GM19328 (cell line): ENCODE data around the gene GNL1.

Source experiments
- ATAC-seq: cut with Tn5 transposase; IDR thresholded peaks from one replicate; pipeline ENCODE4 v1.9.1; 2021; ENCODE audit warnings: mild to moderate bottlenecking, moderate library complexity; ENCODE audit not compliant: unreplicated experiment

Gene GNL1

GRCh38 chr6:30570263-30570662 lies 14.0 kb upstream of the GNL1 start:
- no peak for ATAC-seq

- no peak for ATAC-seq
Measured at GRCh38 chr6:30568245-30568644, 12.0 kb upstream of the GNL1 start.

GRCh38 chr6:30565772-30566171 lies 9.5 kb upstream of the GNL1 start:
- no peak for ATAC-seq

GRCh38 chr6:30564114-30564513 lies 7.8 kb upstream of the GNL1 start:
- no peak for ATAC-seq

- no peak for ATAC-seq
Measured at GRCh38 chr6:30562470-30563425, 6.5 kb upstream of the GNL1 start.

DNA sequence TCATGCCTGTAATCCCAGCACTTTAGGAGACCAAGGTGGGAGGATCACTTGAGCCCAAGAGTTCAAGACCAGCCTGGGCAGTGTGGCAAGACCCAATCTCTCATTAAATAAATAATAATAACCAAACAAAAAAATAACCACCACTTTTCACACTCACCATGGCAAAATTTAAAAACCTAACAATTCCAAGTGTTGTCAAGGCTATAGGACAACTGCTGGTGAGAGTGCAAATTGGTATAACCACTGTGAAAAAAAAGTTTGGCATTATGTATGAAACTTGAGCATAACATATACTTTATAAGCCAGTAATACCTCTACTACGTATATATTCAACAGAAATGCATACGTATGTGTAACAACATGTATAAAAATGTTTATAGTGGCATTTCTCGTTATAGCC lies 4.6 kb upstream of the GNL1 start:
- no peak for ATAC-seq

DNA sequence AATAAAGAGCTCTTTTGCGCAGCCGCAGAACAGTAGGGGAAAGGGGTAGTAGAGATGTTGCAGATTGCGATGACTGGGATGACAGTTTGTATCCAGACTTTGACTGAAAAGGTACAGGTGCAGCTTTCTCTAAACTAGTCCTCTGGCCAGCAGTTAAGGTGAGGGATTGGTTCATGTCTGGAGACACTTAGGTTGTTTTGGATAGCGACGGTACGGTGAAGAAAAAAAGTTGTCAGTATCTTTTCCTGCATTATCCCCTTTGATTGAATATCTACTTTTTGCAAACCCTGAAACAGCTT lies 1.3 kb upstream of the GNL1 start:
- ATAC-seq = no peak

DNA sequence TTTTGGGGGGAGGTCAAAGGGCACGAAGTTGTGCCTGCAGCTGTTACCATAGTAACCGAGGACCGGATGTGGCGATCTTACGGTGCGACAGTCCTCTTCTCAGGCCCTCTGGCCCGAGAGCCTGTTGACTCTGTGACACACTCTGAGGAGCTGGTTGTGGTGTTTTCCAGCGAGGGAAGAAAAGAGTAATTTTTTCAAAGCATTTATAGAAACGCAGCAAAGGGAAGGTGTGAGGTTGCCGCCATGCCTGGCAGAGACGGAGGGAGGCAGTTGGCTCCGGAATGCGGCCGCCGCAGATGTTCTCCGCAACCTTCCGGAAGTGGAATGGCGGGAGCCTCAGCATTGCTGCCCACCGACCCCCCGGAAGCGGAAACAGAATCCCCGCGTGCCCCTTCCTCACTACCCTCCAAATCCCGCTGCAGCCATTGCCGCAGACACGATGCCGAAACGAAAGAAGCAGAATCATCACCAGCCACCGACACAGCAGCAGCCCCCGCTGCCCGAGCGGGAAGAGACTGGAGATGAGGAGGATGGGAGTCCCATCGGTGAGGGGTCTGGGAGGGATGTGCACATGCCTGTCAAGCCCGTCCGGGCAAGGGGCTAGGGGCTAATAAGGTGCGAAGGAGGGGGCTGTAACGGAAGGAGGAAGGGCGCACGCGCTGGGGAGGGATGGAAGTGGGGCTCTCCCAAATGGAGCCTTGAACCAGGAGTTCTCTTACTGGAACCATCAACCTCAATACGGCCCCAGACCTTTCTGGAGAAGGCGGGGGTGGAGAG lies 805 bp upstream of the GNL1 start, which contains the start of gene PRR3:
PRR3 (plus strand) TSS at position 390 of the 777 bp plus-strand sequence; CDS start at position 440, 50 bp downstream.
- ATAC-seq = peak; percentile 34

DNA sequence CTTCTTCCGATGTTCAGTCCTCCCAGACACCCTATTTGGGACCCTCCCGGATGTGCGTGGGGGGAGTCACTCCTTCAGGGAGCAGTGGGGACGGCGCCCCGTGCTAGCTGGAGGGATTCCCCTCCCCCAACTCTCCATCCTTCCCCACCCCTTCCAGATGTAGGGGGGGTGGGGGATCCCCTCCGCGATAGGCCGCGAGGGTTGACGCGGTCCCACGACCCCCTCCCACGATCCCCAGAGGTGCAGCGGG lies 548 bp downstream of the GNL1 start:
- ATAC-seq = peak; percentile 3

DNA sequence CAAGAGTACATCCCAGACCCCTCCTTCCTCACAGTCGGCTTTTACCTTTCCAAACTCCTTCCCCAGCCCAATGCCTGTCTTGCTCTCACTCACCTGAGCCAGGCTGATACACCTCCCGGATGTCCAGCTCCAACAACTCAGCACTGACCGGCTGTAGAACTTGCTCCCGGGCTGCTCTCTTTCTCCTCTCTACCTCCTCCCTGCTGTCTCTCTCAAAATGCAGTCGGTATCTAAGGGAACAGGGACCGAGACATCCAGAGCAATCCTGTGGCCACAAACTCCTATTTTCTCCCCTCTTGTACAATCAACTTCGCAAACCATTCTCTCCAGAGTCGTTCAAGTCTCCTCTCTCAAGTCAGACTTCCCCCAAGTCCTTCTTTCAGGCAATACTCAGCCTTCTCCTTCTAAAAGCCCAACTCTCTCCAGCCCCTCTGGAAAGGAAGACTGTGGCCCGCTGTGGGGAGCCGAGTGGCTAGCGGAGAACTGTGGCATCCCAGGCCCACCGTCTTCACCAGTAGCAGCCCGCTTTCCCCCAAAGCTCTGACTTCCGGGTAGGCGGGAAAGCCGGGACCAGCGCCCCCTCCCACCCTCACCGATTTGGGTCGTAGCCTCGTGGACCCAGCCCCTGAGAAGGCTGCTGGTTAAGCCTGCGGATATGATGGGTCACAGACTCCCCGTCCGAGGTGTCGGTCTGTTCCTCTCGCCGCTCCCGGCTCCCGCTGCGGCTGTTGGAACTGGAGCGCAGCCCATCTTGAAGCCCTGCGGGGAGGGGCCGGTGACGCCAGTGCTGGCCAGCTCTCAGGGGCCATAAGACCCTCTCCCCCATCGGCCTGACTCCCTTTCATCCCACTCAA lies 1.1 kb downstream of the GNL1 start:
- ATAC-seq = no peak

DNA sequence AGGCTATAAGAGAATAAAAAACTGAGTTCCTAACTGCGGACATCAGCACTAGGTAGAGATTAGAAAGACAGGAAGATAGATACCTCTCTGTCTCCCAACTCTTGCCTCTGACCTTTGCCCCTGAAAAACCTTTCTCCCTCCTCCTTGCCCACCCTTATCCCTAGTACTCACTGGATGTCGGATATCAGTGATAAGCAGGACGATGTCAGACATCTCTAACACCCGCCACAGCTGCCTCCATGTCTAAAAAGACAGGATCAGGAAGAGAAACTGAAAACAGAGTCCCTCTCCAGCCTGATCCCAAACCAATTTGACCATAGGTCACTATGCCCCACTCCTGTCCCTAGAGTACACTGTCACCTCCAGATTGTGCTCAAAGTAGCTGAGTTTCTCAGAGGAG lies 1.9 kb downstream of the GNL1 start:
- ATAC-seq = no peak

GRCh38 chr6:30548375-30548774 lies 7.9 kb downstream of the GNL1 start:
- no peak for ATAC-seq

GRCh38 chr6:30547454-30547853 lies 8.8 kb downstream of the GNL1 start:
- ATAC-seq = no peak

- no peak for ATAC-seq
Measured at GRCh38 chr6:30544666-30545272, 11.5 kb downstream of the GNL1 start.

- no peak for ATAC-seq
Measured at GRCh38 chr6:30543821-30544220, 12.5 kb downstream of the GNL1 start.

DNA sequence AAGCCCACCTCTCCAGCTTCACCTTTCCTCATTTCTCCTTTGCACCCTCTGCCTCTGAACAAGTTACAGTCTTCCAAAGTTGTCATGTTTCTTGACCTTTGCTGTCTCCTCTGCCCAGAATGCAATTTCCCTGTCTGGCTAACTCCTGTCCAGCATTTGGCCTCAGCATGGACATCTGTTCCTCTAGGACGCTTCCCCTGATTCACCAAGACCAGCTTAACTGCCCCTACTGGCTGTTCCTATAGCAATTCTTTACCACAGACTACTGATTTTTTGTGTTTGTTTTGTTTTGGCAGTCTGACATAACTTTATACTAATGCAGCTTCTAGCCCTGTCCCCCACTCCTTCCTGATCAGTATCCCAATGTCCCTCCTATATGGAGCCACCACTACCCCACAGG lies 13.4 kb downstream of the GNL1 start:
- ATAC-seq = no peak

GRCh38 chr6:30542404-30542725 lies 13.9 kb downstream of the GNL1 start:
- no peak for ATAC-seq

DNA sequence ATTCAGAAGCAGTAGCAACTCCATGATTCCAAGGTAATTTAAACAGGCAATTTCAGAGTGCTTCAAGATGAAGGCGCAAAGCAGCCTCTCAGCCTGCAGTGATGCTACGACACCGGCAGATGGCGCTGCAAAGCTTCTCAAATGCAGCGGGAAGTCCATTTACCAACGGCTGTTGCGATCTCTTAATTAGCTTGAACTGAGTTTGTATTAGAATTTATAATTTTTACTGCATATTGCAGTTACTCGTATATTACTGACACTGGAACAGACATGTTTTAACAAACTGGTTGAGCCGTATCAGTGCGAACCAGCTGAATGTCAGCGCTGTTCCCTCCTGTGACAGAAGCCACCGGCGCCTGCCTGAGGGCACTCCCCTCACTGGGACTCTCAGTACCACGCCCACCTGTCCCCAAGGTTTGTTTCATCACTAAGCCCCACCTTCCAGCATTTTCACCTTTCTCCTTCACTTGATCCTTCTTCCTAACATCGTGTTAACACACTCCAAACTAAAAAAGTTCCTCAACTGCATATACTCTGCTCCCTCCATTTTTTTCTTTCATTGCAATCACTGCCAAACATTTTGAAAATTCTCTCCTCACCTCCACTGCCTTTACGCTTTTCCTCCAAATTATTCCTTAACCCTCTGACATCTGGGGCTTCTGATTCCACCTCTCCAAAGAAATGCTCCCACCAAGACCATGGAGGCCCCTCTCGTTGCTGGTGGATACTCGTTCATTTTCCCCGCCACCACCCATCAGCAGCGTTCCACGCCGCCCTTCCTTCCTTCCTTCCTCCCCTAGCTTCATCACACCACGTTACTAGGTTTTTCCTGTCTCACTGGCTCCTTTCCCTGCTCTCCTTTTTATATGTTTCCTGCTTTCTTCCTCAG lies 14.5 kb downstream of the GNL1 start:
- no peak for ATAC-seq

GRCh38 chr6:30537931-30538330 lies 18.4 kb downstream of the GNL1 start:
- no peak for ATAC-seq
